ENCODE data around the gene MYO1H.
"Not testable (repeated sequence)": the region's sequence is repeated elsewhere in the genome, so short reads cannot be mapped to it uniquely, and the experiment has no call there.

Gene MYO1H

GRCh38 chr12:109439181-109439580 lies 91.5 kb downstream of the MYO1H start:
- H3K9ac ChIP-seq (ENCODE audit: low read length), result no peak overlapping the region
- no peaks in the 10 kb centered on the region for H3K9me3 ChIP-seq (ENCODE audit: control insufficient read depth, low read length)
- peaks cover 41% of the 10 kb centered on the region for H3K4me1 ChIP-seq (ENCODE audit: control insufficient read depth, insufficient read depth, low read length)
- no peak overlapping the region for H3K4me3 ChIP-seq (ENCODE audit: low read length)
- no peak for DNase-seq (ENCODE audit: low read depth)
- H3K36me3 ChIP-seq (ENCODE audit: control insufficient read depth, insufficient read depth, low read length, severe bottlenecking), result no peaks in the 10 kb centered on the region
- no peaks in the 10 kb centered on the region for H3K27me3 ChIP-seq (replicated peaks; ENCODE audit: control insufficient read depth, insufficient read depth, low read length)

GRCh38 chr12:109439951-109440350 lies 92.3 kb downstream of the MYO1H start:
- H3K36me3 ChIP-seq (ENCODE audit: control insufficient read depth, insufficient read depth, low read length, severe bottlenecking); H3K9ac ChIP-seq (ENCODE audit: low read length); DNase-seq (ENCODE audit: low read depth); H3K4me3 ChIP-seq (ENCODE audit: low read length); H3K9me3 ChIP-seq (ENCODE audit: control insufficient read depth, low read length); H3K27me3 ChIP-seq (replicated peaks; ENCODE audit: control insufficient read depth, insufficient read depth, low read length): not testable (repeated sequence)
- peaks cover 49% of the 10 kb centered on the region for H3K4me1 ChIP-seq (ENCODE audit: control insufficient read depth, insufficient read depth, low read length)

DNA sequence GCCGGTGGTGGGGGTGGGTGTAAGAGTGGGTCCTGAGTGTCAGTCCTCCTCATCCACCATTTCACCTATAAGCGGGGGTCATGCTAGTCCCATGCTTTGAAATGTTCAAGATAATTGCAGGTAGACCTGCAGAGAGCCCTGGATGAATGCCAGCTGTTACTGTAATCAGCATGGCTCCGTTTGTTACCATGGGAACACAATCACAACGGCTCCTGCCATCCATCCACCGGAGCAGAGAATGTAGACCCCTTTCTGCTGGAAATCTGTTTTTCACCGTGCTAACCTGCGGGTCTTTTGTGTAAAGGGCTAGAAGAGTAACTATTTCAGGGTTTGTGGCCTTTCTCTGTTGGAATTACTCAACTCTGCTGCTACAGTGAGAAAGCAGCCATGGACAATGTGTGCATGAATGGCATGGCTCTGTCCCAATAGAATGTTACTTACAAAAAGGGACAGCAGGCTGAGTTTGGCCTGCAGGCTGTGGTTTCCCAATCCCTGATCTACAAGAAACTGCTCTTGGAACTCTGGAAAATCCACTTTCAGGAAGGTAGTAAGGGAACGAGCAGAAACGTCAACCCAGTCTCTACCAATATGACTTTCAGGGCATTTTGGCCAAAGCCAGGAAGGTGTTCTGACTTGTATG lies 93.3 kb downstream of the MYO1H start:
- Histone ChIP-seq H3K4me1 (ENCODE audit: control insufficient read depth, insufficient read depth, low read length) (peaks cover 59% of the 10 kb centered on the region), H3K27me3 (replicated peaks; ENCODE audit: control insufficient read depth, insufficient read depth, low read length) (no peaks in the 10 kb centered on the region), H3K9me3 (ENCODE audit: control insufficient read depth, low read length) (no peaks in the 10 kb centered on the region), H3K4me3 (ENCODE audit: low read length) (peak overlapping the region; percentile 4), H3K36me3 (ENCODE audit: control insufficient read depth, insufficient read depth, low read length, severe bottlenecking) (no peaks in the 10 kb centered on the region), H3K9ac (ENCODE audit: low read length) (peak overlapping the region; percentile 17)
- peak; percentile 57 for DNase-seq (ENCODE audit: low read depth)

DNA sequence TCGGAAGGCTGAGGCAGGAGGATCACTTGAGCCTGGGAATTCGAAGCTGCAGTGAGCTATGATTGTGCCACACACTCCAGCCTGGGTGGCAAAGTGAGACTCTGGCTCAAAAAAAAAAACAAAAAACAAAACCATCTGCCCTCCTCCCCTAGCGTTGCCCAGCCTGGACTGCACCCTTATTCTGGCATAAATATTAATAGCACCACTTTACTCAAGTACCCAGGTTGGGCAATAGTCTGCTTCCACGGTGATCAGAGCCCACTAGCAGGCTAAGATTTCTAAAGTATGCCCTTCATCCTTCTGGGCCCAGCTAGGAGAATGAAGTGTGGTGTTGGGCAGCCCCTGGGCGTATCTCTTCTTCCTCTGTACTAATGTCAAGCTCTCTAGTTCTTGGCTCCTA lies 96.1 kb downstream of the MYO1H start:
- Histone ChIP-seq H3K4me3 (ENCODE audit: low read length) (no peak overlapping the region), H3K27me3 (replicated peaks; ENCODE audit: control insufficient read depth, insufficient read depth, low read length) (no peaks in the 10 kb centered on the region), H3K4me1 (ENCODE audit: control insufficient read depth, insufficient read depth, low read length) (peaks cover 68% of the 10 kb centered on the region), H3K9ac (ENCODE audit: low read length) (peak overlapping the region; percentile 39), H3K9me3 (ENCODE audit: control insufficient read depth, low read length) (no peaks in the 10 kb centered on the region), H3K36me3 (ENCODE audit: control insufficient read depth, insufficient read depth, low read length, severe bottlenecking) (peaks cover 19% of the 10 kb centered on the region)
- peak; percentile 29 for DNase-seq (ENCODE audit: low read depth)

- H3K27me3 ChIP-seq (replicated peaks; ENCODE audit: control insufficient read depth, insufficient read depth, low read length), result no peaks in the 10 kb centered on the region
- peaks cover 69% of the 10 kb centered on the region for H3K4me1 ChIP-seq (ENCODE audit: control insufficient read depth, insufficient read depth, low read length)
- H3K36me3 ChIP-seq (ENCODE audit: control insufficient read depth, insufficient read depth, low read length, severe bottlenecking), result peaks cover 19% of the 10 kb centered on the region
- no peak for DNase-seq (ENCODE audit: low read depth)
- no peak overlapping the region for H3K4me3 ChIP-seq (ENCODE audit: low read length)
- H3K9me3 ChIP-seq (ENCODE audit: control insufficient read depth, low read length), result no peaks in the 10 kb centered on the region
- H3K9ac ChIP-seq (ENCODE audit: low read length), result peak overlapping the region; percentile 57
Observed at GRCh38 chr12:109444259-109444658, 96.6 kb downstream of the MYO1H start.

DNA sequence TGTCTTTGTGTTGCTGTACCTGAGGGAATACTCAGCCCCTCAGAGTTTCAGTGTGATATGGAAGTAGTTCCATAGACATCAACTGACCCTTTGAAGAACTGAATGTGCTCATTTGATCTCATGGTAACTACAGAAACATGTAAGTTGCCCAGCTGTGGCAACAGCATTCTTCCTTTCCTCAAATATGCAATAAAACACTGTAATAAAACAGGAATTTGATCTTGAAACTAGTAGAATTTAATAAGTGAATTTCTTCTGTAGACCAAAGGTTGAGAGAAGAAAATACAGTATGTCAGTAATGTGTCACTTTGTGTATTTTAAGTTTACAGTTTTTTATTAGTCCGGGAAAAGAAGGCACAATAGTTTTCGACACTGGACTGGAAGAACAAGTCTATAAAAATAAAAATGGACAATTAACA lies 97.5 kb downstream of the MYO1H start:
- no peak overlapping the region for H3K4me3 ChIP-seq (ENCODE audit: low read length)
- peaks cover 19% of the 10 kb centered on the region for H3K36me3 ChIP-seq (ENCODE audit: control insufficient read depth, insufficient read depth, low read length, severe bottlenecking)
- H3K4me1 ChIP-seq (ENCODE audit: control insufficient read depth, insufficient read depth, low read length), result peaks cover 62% of the 10 kb centered on the region
- H3K27me3 ChIP-seq (replicated peaks; ENCODE audit: control insufficient read depth, insufficient read depth, low read length), result no peaks in the 10 kb centered on the region
- DNase-seq (ENCODE audit: low read depth), result peak; percentile 85
- no peaks in the 10 kb centered on the region for H3K9me3 ChIP-seq (ENCODE audit: control insufficient read depth, low read length)
- peak overlapping the region; percentile 57 for H3K9ac ChIP-seq (ENCODE audit: low read length)

- H3K4me1 ChIP-seq (ENCODE audit: control insufficient read depth, insufficient read depth, low read length), result peaks cover 50% of the 10 kb centered on the region
- DNase-seq (ENCODE audit: low read depth), result no peak
- no peaks in the 10 kb centered on the region for H3K9me3 ChIP-seq (ENCODE audit: control insufficient read depth, low read length)
- H3K36me3 ChIP-seq (ENCODE audit: control insufficient read depth, insufficient read depth, low read length, severe bottlenecking), result peaks cover 35% of the 10 kb centered on the region
- H3K9ac ChIP-seq (ENCODE audit: low read length), result no peak overlapping the region
- no peaks in the 10 kb centered on the region for H3K27me3 ChIP-seq (replicated peaks; ENCODE audit: control insufficient read depth, insufficient read depth, low read length)
- H3K4me3 ChIP-seq (ENCODE audit: low read length), result no peak overlapping the region
Observed at GRCh38 chr12:109446869-109447268, 99.2 kb downstream of the MYO1H start.

DNA sequence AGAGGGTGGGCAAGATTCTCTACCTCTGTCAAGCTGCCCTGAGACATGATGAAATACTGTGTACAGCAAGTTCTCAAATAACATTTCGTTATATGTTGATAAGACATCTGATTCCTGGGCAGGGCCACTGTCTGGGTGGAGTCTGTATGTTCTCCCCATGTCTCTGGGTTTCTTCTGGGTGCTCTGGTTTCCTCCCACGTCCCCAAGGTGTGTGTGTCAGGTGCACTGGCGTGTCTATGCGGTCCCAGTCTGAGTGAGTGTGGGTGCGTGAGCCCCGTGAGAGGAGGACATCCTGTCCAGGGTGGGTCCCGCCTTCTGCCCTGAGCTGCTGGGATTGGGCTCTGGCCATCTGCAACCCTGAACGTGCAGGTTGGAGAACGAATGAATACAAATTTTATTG lies 99.8 kb downstream of the MYO1H start:
- Histone ChIP-seq H3K9me3 (ENCODE audit: control insufficient read depth, low read length) (no peaks in the 10 kb centered on the region), H3K4me1 (ENCODE audit: control insufficient read depth, insufficient read depth, low read length) (peaks cover 54% of the 10 kb centered on the region), H3K36me3 (ENCODE audit: control insufficient read depth, insufficient read depth, low read length, severe bottlenecking) (peaks cover 41% of the 10 kb centered on the region), H3K9ac (ENCODE audit: low read length) (no peak overlapping the region), H3K27me3 (replicated peaks; ENCODE audit: control insufficient read depth, insufficient read depth, low read length) (no peaks in the 10 kb centered on the region), H3K4me3 (ENCODE audit: low read length) (no peak overlapping the region)
- DNase-seq (ENCODE audit: low read depth), result no peak

DNA sequence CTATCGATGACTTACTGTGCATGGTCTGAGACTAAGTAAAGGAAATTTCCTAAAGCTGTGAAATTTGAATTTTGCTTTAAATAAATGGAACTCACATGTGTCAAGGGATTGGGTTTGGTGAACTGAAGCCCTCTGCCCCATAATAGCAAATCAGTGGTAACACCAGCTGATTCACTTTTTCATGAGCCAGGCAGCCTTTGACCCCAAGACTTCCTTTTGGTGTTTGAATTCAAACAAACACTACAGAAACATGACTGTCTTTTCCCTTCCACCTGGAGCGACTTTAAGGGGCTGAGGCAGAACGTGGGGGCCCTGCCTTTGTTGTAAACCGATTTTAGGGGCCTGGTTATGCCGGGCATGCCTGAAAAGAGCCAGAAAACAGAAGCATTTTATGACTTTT lies 100.6 kb downstream of the MYO1H start:
- peaks cover 49% of the 10 kb centered on the region for H3K36me3 ChIP-seq (ENCODE audit: control insufficient read depth, insufficient read depth, low read length, severe bottlenecking)

GRCh38 chr12:109448707-109449390 lies 101.1 kb downstream of the MYO1H start:
- DNase-seq (ENCODE audit: low read depth), result peak; percentile 42
- H3K9me3 ChIP-seq (ENCODE audit: control insufficient read depth, low read length), result no peaks in the 10 kb centered on the region
- peaks cover 51% of the 10 kb centered on the region for H3K4me1 ChIP-seq (ENCODE audit: control insufficient read depth, insufficient read depth, low read length)
- no peak overlapping the region for H3K4me3 ChIP-seq (ENCODE audit: low read length)
- H3K36me3 ChIP-seq (ENCODE audit: control insufficient read depth, insufficient read depth, low read length, severe bottlenecking), result peaks cover 55% of the 10 kb centered on the region
- no peak overlapping the region for H3K9ac ChIP-seq (ENCODE audit: low read length)
- no peaks in the 10 kb centered on the region for H3K27me3 ChIP-seq (replicated peaks; ENCODE audit: control insufficient read depth, insufficient read depth, low read length)

More for the DNA sequence above, 100.6 kb downstream of the MYO1H start:
- H3K9ac ChIP-seq (ENCODE audit: low read length), result no peak overlapping the region
- H3K4me3 ChIP-seq (ENCODE audit: low read length), result no peak overlapping the region
- no peaks in the 10 kb centered on the region for H3K9me3 ChIP-seq (ENCODE audit: control insufficient read depth, low read length)
- peaks cover 57% of the 10 kb centered on the region for H3K4me1 ChIP-seq (ENCODE audit: control insufficient read depth, insufficient read depth, low read length)
- DNase-seq (ENCODE audit: low read depth), result no peak
- H3K27me3 ChIP-seq (replicated peaks; ENCODE audit: control insufficient read depth, insufficient read depth, low read length), result no peaks in the 10 kb centered on the region

- no peak overlapping the region for H3K9ac ChIP-seq (ENCODE audit: low read length)
- no peak overlapping the region for H3K4me3 ChIP-seq (ENCODE audit: low read length)
- H3K4me1 ChIP-seq (ENCODE audit: control insufficient read depth, insufficient read depth, low read length), result peaks cover 40% of the 10 kb centered on the region
- H3K36me3 ChIP-seq (ENCODE audit: control insufficient read depth, insufficient read depth, low read length, severe bottlenecking), result peaks cover 66% of the 10 kb centered on the region
- no peaks in the 10 kb centered on the region for H3K9me3 ChIP-seq (ENCODE audit: control insufficient read depth, low read length)
- H3K27me3 ChIP-seq (replicated peaks; ENCODE audit: control insufficient read depth, insufficient read depth, low read length), result no peaks in the 10 kb centered on the region
- no peak for DNase-seq (ENCODE audit: low read depth)
Observed at GRCh38 chr12:109449845-109450532, 102.3 kb downstream of the MYO1H start.
